HCT116 (cell line): ENCODE data around the gene ZNF18.

Experiments used
- CBX3 ChIP-seq: IDR thresholded peaks from 2 replicates; pipeline ENCODE4 v1.6.1; 2012; ENCODE audit warnings: low read depth
- CTCF ChIP-seq, 3 experiments: fragments of 200-600 bp in 1 of 3; sonication (generic) in 1 of 3; IDR thresholded peaks in 2 of 3; conservative IDR thresholded peaks in 1 of 3; 2 replicates each; pipeline ENCODE4 v1.5.1; 2012 to 2017; ENCODE audit warnings: low read depth in 2 of 3, low read length in 2 of 3, antibody characterized with exemption in 1 of 3, borderline replicate concordance in 1 of 3, control low read depth in 1 of 3, mild to moderate bottlenecking in 1 of 3, mixed read lengths in 1 of 3, mixed run types in 1 of 3, moderate library complexity in 1 of 3; ENCODE audit not compliant: insufficient read depth in 1 of 3
- EZH2 ChIP-seq: fragments of 200-600 bp; sonication (generic); IDR thresholded peaks from 2 replicates; pipeline ENCODE4 v1.6.1; 2017; ENCODE audit warnings: antibody characterized with exemption, mixed run types
- EZH2phosphoT487 ChIP-seq: fragments of 200-600 bp; IDR thresholded peaks from 2 replicates; pipeline ENCODE4 v1.6.1; 2018; ENCODE audit warnings: antibody characterized with exemption, borderline replicate concordance
- JUND ChIP-seq: IDR thresholded peaks from 2 replicates; pipeline ENCODE4 v1.6.1; 2012
- MAX ChIP-seq: IDR thresholded peaks from 2 replicates; pipeline ENCODE4 v1.6.1; 2012
- POLR2A ChIP-seq: IDR thresholded peaks from 2 replicates; pipeline ENCODE4 v1.7.0; 2011; ENCODE audit warnings: borderline replicate concordance; ENCODE audit not compliant: insufficient read depth, insufficient read length; ENCODE audit errors: extremely low read depth
- POLR2AphosphoS5 ChIP-seq: IDR thresholded peaks from 2 replicates; pipeline ENCODE4 v1.6.1; 2011; ENCODE audit warnings: mild to moderate bottlenecking, low read depth, low read length, moderate library complexity
- RAD21 ChIP-seq: IDR thresholded peaks from 2 replicates; pipeline ENCODE4 v1.6.1; 2012; ENCODE audit warnings: low read depth, mild to moderate bottlenecking
- REST ChIP-seq: IDR thresholded peaks from 2 replicates; pipeline ENCODE4 v1.6.1; 2012; ENCODE audit warnings: low read depth
- SP1 ChIP-seq: IDR thresholded peaks from 2 replicates; pipeline ENCODE4 v1.6.1; 2012; ENCODE audit warnings: low read depth
- SRF ChIP-seq: IDR thresholded peaks from 2 replicates; pipeline ENCODE4 v1.6.1; 2012; ENCODE audit warnings: low read depth
- ZBTB33 ChIP-seq: IDR thresholded peaks from 2 replicates; pipeline ENCODE4 v1.6.1; 2011; ENCODE audit warnings: mild to moderate bottlenecking, low read length, moderate library complexity; ENCODE audit not compliant: insufficient replicate concordance; ENCODE audit errors: extremely low read depth

GRCh38 chr17:11986942-11987329, 10.3 kb downstream of the ZNF18 start:
- TF ChIP-seq CTCF (IDR thresholded peaks at IDR 0.05 in 2 of 3, conservative IDR thresholded peaks at IDR 0.05 in 1 of 3; ENCODE audit: borderline replicate concordance in 1 of 3, insufficient read depth in 1 of 3, low read depth in 2 of 3, low read length in 2 of 3) (peak; percentile 37 to 62 (median 42); a peak in 5 of 6 replicates), POLR2A (no peak), RAD21 (peak; percentile 61), SRF (no peak), EZH2 (no peak), SP1 (no peak), ZBTB33 (no peak), EZH2phosphoT487 (no peak), MAX (no peak), POLR2AphosphoS5 (no peak), CBX3 (no peak), REST (no peak), JUND (no peak)
